GM21723 (cell line): Measurements from ENCODE around the gene CD52.
"Not testable (repeated sequence)": the region's sequence is repeated elsewhere in the genome, so short reads cannot be mapped to it uniquely, and the experiment has no call there.

Source experiments
- ATAC-seq: cut with Tn5 transposase; IDR thresholded peaks from one replicate; pipeline ENCODE4 v1.9.1; 2021; ENCODE audit warnings: mild to moderate bottlenecking, moderate library complexity; ENCODE audit not compliant: unreplicated experiment

The CD52 gene

GRCh38 chr1:26283871-26284596 is 33.7 kb upstream of the CD52 start:
- no peak for ATAC-seq

GRCh38 chr1:26284597-26285347 is 33.0 kb upstream of the CD52 start:
- no peak for ATAC-seq

GRCh38 chr1:26285366-26286063 is 32.2 kb upstream of the CD52 start:
- ATAC-seq = no peak

GRCh38 chr1:26286064-26286416 is 31.7 kb upstream of the CD52 start:
- ATAC-seq = no peak

GRCh38 chr1:26287033-26287711 is 30.6 kb upstream of the CD52 start:
- peak; percentile 42 for ATAC-seq

GRCh38 chr1:26287811-26288210 is 29.9 kb upstream of the CD52 start:
- no peak for ATAC-seq

GRCh38 chr1:26288311-26288941 is 29.3 kb upstream of the CD52 start:
- no peak for ATAC-seq

GRCh38 chr1:26289158-26290059 is 28.3 kb upstream of the CD52 start:
- ATAC-seq = no peak

- ATAC-seq = no peak
These were observed 27.5 kb upstream of the CD52 start for GRCh38 chr1:26290122-26290881.

- no peak for ATAC-seq
These were observed 26.9 kb upstream of the CD52 start for GRCh38 chr1:26290882-26291261.

- no peak for ATAC-seq
These were observed 26.3 kb upstream of the CD52 start for GRCh38 chr1:26291433-26291832.

- ATAC-seq = no peak
These were observed 25.8 kb upstream of the CD52 start for GRCh38 chr1:26291939-26292338.

- not testable (repeated sequence) for ATAC-seq
These were observed 25.0 kb upstream of the CD52 start for GRCh38 chr1:26292735-26293134.

- no peak for ATAC-seq
These were observed 23.8 kb upstream of the CD52 start for GRCh38 chr1:26293911-26294463.

- no peak for ATAC-seq
These were observed 22.3 kb upstream of the CD52 start for GRCh38 chr1:26295194-26296138.

GRCh38 chr1:26296340-26297056 is 21.3 kb upstream of the CD52 start:
- no peak for ATAC-seq
